Measurements from ENCODE around the gene LRP3. TPM values are rescaled to one million over a fixed set of nuclear protein-coding genes. Genes with fewer than 3 reads are reported as not detected.

The LRP3 gene
- polyA plus RNA-seq, 1 of the 3 experiments (the other 2 are of a cell fraction) = 8.2 TPM

DNA sequence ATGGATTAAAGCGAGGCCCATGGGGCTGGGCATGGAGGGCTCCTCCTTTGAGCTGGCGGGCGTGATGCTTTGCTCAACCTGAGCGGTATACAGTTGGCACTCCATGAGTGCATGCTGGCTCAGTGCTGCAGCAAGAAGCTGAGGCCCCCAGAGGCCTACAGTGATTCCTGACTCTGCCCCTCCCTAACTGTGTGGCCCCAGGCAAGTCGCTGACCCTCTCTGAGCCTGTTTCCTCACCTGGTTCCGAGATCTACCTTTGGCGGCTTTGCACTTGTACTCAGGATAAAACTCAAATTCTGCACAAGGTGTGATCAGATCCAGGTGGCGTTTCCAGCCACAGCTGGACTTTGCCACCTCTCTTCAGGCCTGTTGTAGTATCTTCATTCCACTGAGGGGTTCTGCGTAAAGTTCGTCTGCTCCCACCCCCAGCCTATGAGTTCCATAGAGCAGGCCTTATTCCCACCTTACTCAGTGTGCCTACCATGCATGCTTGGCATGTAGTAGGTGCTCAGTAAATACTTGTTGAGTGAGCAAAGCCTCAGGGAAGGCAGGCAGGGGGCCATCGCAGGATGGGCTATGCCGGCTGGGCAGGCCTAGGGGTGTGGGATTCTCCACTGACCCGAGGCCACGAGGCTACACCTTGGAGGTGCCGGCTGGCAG, 7.9 kb downstream of the LRP3 start (continued):
- TF ChIP-seq, protein P1, sequence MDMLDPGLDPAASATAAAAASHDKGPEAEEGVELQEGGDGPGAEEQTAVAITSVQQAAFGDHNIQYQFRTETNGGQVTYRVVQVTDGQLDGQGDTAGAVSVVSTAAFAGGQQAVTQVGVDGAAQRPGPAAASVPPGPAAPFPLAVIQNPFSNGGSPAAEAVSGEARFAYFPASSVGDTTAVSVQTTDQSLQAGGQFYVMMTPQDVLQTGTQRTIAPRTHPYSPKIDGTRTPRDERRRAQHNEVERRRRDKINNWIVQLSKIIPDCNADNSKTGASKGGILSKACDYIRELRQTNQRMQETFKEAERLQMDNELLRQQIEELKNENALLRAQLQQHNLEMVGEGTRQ (IDR thresholded peaks at IDR 0.05; ENCODE audit: borderline replicate concordance, low read depth, low read length) = no peak
- TF ChIP-seq YY1 (IDR thresholded peaks at IDR 0.05; ENCODE audit: low read depth) = no peak
- no peak for TF ChIP-seq IRF3 (IDR thresholded peaks at IDR 0.05; ENCODE audit: low read depth, low read length)
- TF ChIP-seq REST (IDR thresholded peaks at IDR 0.05; ENCODE audit: low read depth, low read length) = no peak

DNA sequence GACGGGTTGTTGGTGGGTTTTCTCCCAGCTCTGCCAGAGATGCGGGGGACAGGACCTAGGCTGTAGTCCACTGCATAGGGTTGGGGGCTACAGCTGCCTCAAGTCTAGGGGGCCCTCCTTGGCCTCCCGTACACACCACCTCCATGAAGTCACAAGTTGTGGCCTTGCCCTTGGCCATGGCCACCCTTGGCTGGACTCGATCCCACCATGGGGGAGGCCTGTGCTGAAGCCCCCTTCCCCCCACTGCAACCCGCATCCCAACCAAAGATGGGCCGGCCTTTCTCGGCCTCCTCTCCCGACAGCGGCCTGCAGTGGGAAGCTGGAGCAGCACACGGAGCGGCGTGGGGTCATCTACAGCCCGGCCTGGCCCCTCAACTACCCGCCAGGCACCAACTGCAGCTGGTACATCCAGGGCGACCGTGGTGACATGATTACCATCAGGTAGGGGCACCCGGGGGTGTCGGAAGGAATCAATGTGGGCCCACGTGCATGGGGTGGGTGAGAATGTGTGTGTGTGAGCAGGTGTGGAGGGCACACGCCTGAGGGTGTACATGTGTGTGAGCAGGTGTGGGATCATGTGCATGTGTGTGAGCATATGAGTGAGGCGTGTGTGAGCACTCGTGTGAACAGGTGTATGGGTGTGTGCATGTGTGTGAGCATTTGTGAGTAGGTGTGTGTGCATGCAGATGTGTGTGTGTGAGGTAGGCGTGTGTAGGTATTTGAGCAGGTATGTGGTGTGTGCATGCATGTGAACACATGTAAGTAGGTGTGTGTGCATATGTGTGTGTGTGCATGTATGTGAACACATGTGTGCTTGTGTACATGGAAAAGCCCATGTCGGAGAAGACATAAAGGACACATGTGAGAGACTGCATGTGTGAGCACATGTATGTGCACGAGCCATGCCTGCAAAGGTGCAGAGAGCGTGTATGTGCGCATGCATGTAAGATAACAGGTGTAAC, 8.7 kb downstream of the LRP3 start:
- peak; percentile 20 for DNase-seq
- POLR2A ChIA-PET = no interaction called here
- TF ChIP-seq FOXM1 (IDR thresholded peaks at IDR 0.05; ENCODE audit: low read depth) (no peak), TEAD4 (IDR thresholded peaks at IDR 0.05; ENCODE audit: borderline replicate concordance, insufficient read depth) (no peak), POLR2AphosphoS5 (IDR thresholded peaks at IDR 0.05; ENCODE audit: low read depth, low read length) (no peak), GATA2 (CRISPR knock-in tag; IDR thresholded peaks at IDR 0.05) (no peak), RXRA (IDR thresholded peaks at IDR 0.05; ENCODE audit: borderline replicate concordance, low read depth) (no peak)
- no peaks in the 10 kb centered on the region for H3K9me3 ChIP-seq
- H3K79me2 ChIP-seq (ENCODE audit: insufficient read depth) = no peaks in the 10 kb centered on the region
- no peaks in the 10 kb centered on the region for H4K20me1 ChIP-seq (ENCODE audit: insufficient read depth)
- no peaks in the 10 kb centered on the region for H3K9me2 ChIP-seq
- no peak overlapping the region for H3K4me3 ChIP-seq (ENCODE audit: low read depth in 2 of 2, low read length in 1 of 2)
- no peaks in the 10 kb centered on the region for H3F3A ChIP-seq (replicated peaks; ENCODE audit: insufficient read depth)
- H2AFZ ChIP-seq (ENCODE audit: low read depth) = no peak overlapping the region
- 94% methylated on average over 23 of the region's 27 CpGs for WGBS (ENCODE audit: low lambda C conversion rate)
- H3K9ac ChIP-seq = no peak overlapping the region
- no peak overlapping the region for H3K27ac ChIP-seq (ENCODE audit: low read depth in 2 of 2, low read length in 1 of 2)
- no peaks in the 10 kb centered on the region for H3K27me3 ChIP-seq (ENCODE audit: insufficient read depth)
- no peaks in the 10 kb centered on the region for H3K4me1 ChIP-seq (ENCODE audit: control insufficient read depth in 1 of 2, insufficient read depth in 2 of 2, low read depth in 1 of 2, low read length in 1 of 2)
- peaks cover 0 to 5% of the 10 kb centered on the region in 2 experiments for H3K36me3 ChIP-seq (replicated peaks in 1 of 2; ENCODE audit: control insufficient read depth in 1 of 2, insufficient read depth in 2 of 2, low read length in 1 of 2)
- CTCF ChIA-PET = interaction anchor here (1.6 to 2.8 kb wide), 2 partner anchors 19 to 203 kb away, joined by 4 to 12 read pairs; no protein-coding TSS in a partner anchor
- H3K4me2 ChIP-seq = no peak overlapping the region

All from SK-N-SH (cell line).